ENCODE data around the gene OR11H6. TPM values are rescaled to one million over a fixed set of nuclear protein-coding genes. Genes with fewer than 3 reads are reported as not detected.
"Not testable (repeated sequence)": the region's sequence is repeated elsewhere in the genome, so short reads cannot be mapped to it uniquely, and the experiment has no call there.

The OR11H6 gene, protein sequence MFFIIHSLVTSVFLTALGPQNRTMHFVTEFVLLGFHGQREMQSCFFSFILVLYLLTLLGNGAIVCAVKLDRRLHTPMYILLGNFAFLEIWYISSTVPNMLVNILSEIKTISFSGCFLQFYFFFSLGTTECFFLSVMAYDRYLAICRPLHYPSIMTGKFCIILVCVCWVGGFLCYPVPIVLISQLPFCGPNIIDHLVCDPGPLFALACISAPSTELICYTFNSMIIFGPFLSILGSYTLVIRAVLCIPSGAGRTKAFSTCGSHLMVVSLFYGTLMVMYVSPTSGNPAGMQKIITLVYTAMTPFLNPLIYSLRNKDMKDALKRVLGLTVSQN
- polyA plus RNA-seq (2013, experiment 1 of 2): not detected
- not detected for polyA plus RNA-seq (2013, experiment 2 of 2)

DNA sequence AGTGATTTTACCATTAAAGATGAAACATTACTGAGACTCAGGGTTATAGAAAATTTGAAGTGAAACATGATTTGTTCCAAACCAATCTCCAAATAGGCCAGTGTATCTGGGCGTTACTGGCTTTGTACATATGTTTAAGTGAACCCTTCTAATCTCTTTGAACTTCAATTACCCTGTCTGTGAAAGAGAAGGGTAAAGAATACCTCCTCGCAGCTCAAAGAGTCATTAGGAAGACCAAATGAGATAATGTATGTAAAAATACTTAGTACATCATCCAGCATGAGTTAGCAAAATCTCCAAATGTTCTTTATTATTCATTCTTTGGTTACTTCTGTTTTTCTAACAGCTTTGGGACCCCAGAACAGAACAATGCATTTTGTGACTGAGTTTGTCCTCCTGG, at the start of gene OR11H6:
TSS of gene OR11H6 (plus strand) at position 301 of the 400 bp plus-strand sequence. CDS start at position 301, 0 bp downstream.
- Histone ChIP-seq H3K27ac (ENCODE audit: low read depth, low read length) (no peak within 1 kb of the TSS), H3K4me2 (ENCODE audit: low read length) (no peak within 1 kb of the TSS), H3K18ac (ENCODE audit: low read length) (no peak within 1 kb of the TSS), H4K8ac (ENCODE audit: low read depth, low read length) (no peak within 1 kb of the TSS), H3K9ac (ENCODE audit: low read length) (no peak within 1 kb of the TSS), H3K36me3 (ENCODE audit: control insufficient read depth, insufficient read depth, low read length) (no peaks in the 10 kb centered on the region), H2AK5ac (ENCODE audit: low read length) (no peak within 1 kb of the TSS), H3K23ac (ENCODE audit: low read length) (no peak within 1 kb of the TSS), H3K27me3 (ENCODE audit: insufficient read depth, low read length, poor library complexity) (no peaks in the 10 kb centered on the region), H3K4me1 (ENCODE audit: control insufficient read depth, low read depth, low read length) (no peaks in the 10 kb centered on the region), H3K79me1 (ENCODE audit: low read length) (no peaks in the 10 kb centered on the region), H2BK120ac (ENCODE audit: low read depth, low read length) (no peak within 1 kb of the TSS), H2BK5ac (ENCODE audit: low read length) (no peak within 1 kb of the TSS), H3K79me2 (ENCODE audit: control insufficient read depth, insufficient read depth, low read length) (no peaks in the 10 kb centered on the region), H3K56ac (ENCODE audit: low read length) (no peak within 1 kb of the TSS), H3K4ac (ENCODE audit: low read depth, low read length) (no peak within 1 kb of the TSS), H3K4me3 (ENCODE audit: low read length) (no peak within 1 kb of the TSS), H4K5ac (ENCODE audit: low read length) (no peak within 1 kb of the TSS), H2BK15ac (replicated peaks; ENCODE audit: low read depth) (no peak within 1 kb of the TSS)
- no CpG with 5 or more reads among the region's 2 CpGs for WGBS (ENCODE audit: extremely low coverage, insufficient coverage, low lambda C conversion rate)
- DNase-seq: no peak

- not testable (repeated sequence) for H3K4me1 ChIP-seq (ENCODE audit: control insufficient read depth, low read depth, low read length); H3K56ac ChIP-seq (ENCODE audit: low read length); H2BK120ac ChIP-seq (ENCODE audit: low read depth, low read length); H3K27me3 ChIP-seq (ENCODE audit: insufficient read depth, low read length, poor library complexity); H3K79me1 ChIP-seq (ENCODE audit: low read length); H3K4me2 ChIP-seq (ENCODE audit: low read length); H3K27ac ChIP-seq (ENCODE audit: low read depth, low read length); H3K79me2 ChIP-seq (ENCODE audit: control insufficient read depth, insufficient read depth, low read length); H3K4me3 ChIP-seq (ENCODE audit: low read length); H3K9ac ChIP-seq (ENCODE audit: low read length); H3K4ac ChIP-seq (ENCODE audit: low read depth, low read length); H3K18ac ChIP-seq (ENCODE audit: low read length); H2BK5ac ChIP-seq (ENCODE audit: low read length); DNase-seq; H4K8ac ChIP-seq (ENCODE audit: low read depth, low read length); H3K23ac ChIP-seq (ENCODE audit: low read length); H2BK15ac ChIP-seq (replicated peaks; ENCODE audit: low read depth); H3K36me3 ChIP-seq (ENCODE audit: control insufficient read depth, insufficient read depth, low read length); H2AK5ac ChIP-seq (ENCODE audit: low read length); H4K5ac ChIP-seq (ENCODE audit: low read length)
Observed at GRCh38 chr14:20174205-20174604, 49.3 kb upstream of the OR11H6 start.

- H2BK120ac ChIP-seq (ENCODE audit: low read depth, low read length): no peak overlapping the region
- no peaks in the 10 kb centered on the region for H3K79me2 ChIP-seq (ENCODE audit: control insufficient read depth, insufficient read depth, low read length)
- no peak overlapping the region for H3K56ac ChIP-seq (ENCODE audit: low read length)
- H4K5ac ChIP-seq (ENCODE audit: low read length): no peak overlapping the region
- no peak overlapping the region for H4K8ac ChIP-seq (ENCODE audit: low read depth, low read length)
- no peaks in the 10 kb centered on the region for H3K27me3 ChIP-seq (ENCODE audit: insufficient read depth, low read length, poor library complexity)
- WGBS (ENCODE audit: extremely low coverage, insufficient coverage, low lambda C conversion rate): no CpG with 5 or more reads among the region's 6 CpGs
- H3K9ac ChIP-seq (ENCODE audit: low read length): no peak overlapping the region
- no peaks in the 10 kb centered on the region for H3K79me1 ChIP-seq (ENCODE audit: low read length)
- no peak overlapping the region for H3K23ac ChIP-seq (ENCODE audit: low read length)
- no peaks in the 10 kb centered on the region for H3K4me1 ChIP-seq (ENCODE audit: control insufficient read depth, low read depth, low read length)
- no peak overlapping the region for H2AK5ac ChIP-seq (ENCODE audit: low read length)
- no peak overlapping the region for H2BK15ac ChIP-seq (replicated peaks; ENCODE audit: low read depth)
- H2BK5ac ChIP-seq (ENCODE audit: low read length): no peak overlapping the region
- H3K36me3 ChIP-seq (ENCODE audit: control insufficient read depth, insufficient read depth, low read length): no peaks in the 10 kb centered on the region
- DNase-seq: no peak
- H3K4ac ChIP-seq (ENCODE audit: low read depth, low read length): no peak overlapping the region
- no peak overlapping the region for H3K27ac ChIP-seq (ENCODE audit: low read depth, low read length)
- H3K4me3 ChIP-seq (ENCODE audit: low read length): no peak overlapping the region
- no peak overlapping the region for H3K18ac ChIP-seq (ENCODE audit: low read length)
- no peak overlapping the region for H3K4me2 ChIP-seq (ENCODE audit: low read length)
Observed at GRCh38 chr14:20176330-20176729, 47.2 kb upstream of the OR11H6 start.

DNA sequence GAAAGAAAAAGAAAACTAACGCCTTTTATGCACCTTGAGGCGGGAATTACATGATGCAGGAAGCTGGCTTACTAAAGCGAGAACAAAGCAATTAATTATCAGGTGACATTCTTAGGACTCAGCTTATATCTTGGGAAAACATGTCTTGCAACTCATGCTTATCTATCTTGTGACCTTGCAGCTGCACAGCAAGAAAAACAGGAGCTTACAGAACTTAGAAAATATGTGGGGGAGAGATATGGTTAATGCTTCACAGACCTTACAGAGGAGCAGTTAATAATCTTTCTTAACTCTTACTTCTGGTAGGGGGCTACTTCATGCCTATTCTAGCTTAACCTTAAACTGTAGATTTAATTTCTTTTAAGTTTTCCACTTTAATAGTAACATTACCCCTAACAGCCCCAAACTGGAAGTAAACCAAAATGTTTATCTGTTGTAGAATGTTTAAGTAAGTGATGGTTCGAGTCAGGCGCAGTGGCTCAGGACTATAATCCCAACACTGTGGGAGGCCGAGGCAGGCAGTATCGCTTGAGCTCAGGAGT, 46.0 kb upstream of the OR11H6 start:
- H3K9ac ChIP-seq (ENCODE audit: low read length): no peak overlapping the region
- H3K56ac ChIP-seq (ENCODE audit: low read length): no peak overlapping the region
- no peak overlapping the region for H2BK120ac ChIP-seq (ENCODE audit: low read depth, low read length)
- no peak for DNase-seq
- H3K23ac ChIP-seq (ENCODE audit: low read length): no peak overlapping the region
- H3K27ac ChIP-seq (ENCODE audit: low read depth, low read length): no peak overlapping the region
- H3K4me1 ChIP-seq (ENCODE audit: control insufficient read depth, low read depth, low read length): no peaks in the 10 kb centered on the region
- H3K18ac ChIP-seq (ENCODE audit: low read length): no peak overlapping the region
- H3K4me2 ChIP-seq (ENCODE audit: low read length): no peak overlapping the region
- H3K36me3 ChIP-seq (ENCODE audit: control insufficient read depth, insufficient read depth, low read length): no peaks in the 10 kb centered on the region
- H2BK15ac ChIP-seq (replicated peaks; ENCODE audit: low read depth): no peak overlapping the region
- H3K79me2 ChIP-seq (ENCODE audit: control insufficient read depth, insufficient read depth, low read length): no peaks in the 10 kb centered on the region
- H3K4me3 ChIP-seq (ENCODE audit: low read length): no peak overlapping the region
- no peak overlapping the region for H2AK5ac ChIP-seq (ENCODE audit: low read length)
- H4K8ac ChIP-seq (ENCODE audit: low read depth, low read length): no peak overlapping the region
- no CpG with 5 or more reads among the region's 7 CpGs for WGBS (ENCODE audit: extremely low coverage, insufficient coverage, low lambda C conversion rate)
- H3K4ac ChIP-seq (ENCODE audit: low read depth, low read length): no peak overlapping the region
- no peak overlapping the region for H4K5ac ChIP-seq (ENCODE audit: low read length)
- no peaks in the 10 kb centered on the region for H3K27me3 ChIP-seq (ENCODE audit: insufficient read depth, low read length, poor library complexity)
- H3K79me1 ChIP-seq (ENCODE audit: low read length): no peaks in the 10 kb centered on the region
- no peak overlapping the region for H2BK5ac ChIP-seq (ENCODE audit: low read length)

- no peak overlapping the region for H4K5ac ChIP-seq (ENCODE audit: low read length)
- H4K8ac ChIP-seq (ENCODE audit: low read depth, low read length): no peak overlapping the region
- no peak overlapping the region for H3K4me2 ChIP-seq (ENCODE audit: low read length)
- no peak overlapping the region for H3K18ac ChIP-seq (ENCODE audit: low read length)
- H3K9ac ChIP-seq (ENCODE audit: low read length): no peak overlapping the region
- H3K79me2 ChIP-seq (ENCODE audit: control insufficient read depth, insufficient read depth, low read length): no peaks in the 10 kb centered on the region
- no peaks in the 10 kb centered on the region for H3K4me1 ChIP-seq (ENCODE audit: control insufficient read depth, low read depth, low read length)
- no peak overlapping the region for H3K27ac ChIP-seq (ENCODE audit: low read depth, low read length)
- H2AK5ac ChIP-seq (ENCODE audit: low read length): no peak overlapping the region
- no peak overlapping the region for H2BK5ac ChIP-seq (ENCODE audit: low read length)
- H2BK15ac ChIP-seq (replicated peaks; ENCODE audit: low read depth): no peak overlapping the region
- no peak overlapping the region for H3K56ac ChIP-seq (ENCODE audit: low read length)
- H3K79me1 ChIP-seq (ENCODE audit: low read length): no peaks in the 10 kb centered on the region
- no CpG with 5 or more reads among the region's 5 CpGs for WGBS (ENCODE audit: extremely low coverage, insufficient coverage, low lambda C conversion rate)
- DNase-seq: no peak
- H3K4me3 ChIP-seq (ENCODE audit: low read length): no peak overlapping the region
- no peak overlapping the region for H3K23ac ChIP-seq (ENCODE audit: low read length)
- no peaks in the 10 kb centered on the region for H3K36me3 ChIP-seq (ENCODE audit: control insufficient read depth, insufficient read depth, low read length)
- no peak overlapping the region for H2BK120ac ChIP-seq (ENCODE audit: low read depth, low read length)
- no peak overlapping the region for H3K4ac ChIP-seq (ENCODE audit: low read depth, low read length)
- no peaks in the 10 kb centered on the region for H3K27me3 ChIP-seq (ENCODE audit: insufficient read depth, low read length, poor library complexity)
Observed at GRCh38 chr14:20179218-20179617, 44.3 kb upstream of the OR11H6 start.

DNA sequence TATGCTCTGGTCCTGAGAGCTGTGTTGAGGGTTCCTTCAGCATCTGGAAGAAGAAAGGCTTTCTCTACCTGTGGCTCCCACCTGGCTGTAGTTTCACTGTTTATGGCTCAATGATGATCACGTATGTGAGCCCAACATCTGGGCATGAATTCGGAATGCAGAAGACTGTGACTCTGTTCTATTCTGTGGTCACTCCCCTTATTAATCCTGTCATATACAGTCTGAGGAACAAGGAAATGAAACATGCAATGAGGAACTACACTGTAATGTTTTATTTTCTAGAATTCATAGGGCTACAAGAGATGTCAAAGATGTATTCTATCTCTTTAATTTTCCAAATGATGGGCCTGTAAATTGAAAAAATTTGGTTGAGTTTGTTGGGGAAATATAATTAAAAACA, 43.6 kb upstream of the OR11H6 start:
- H3K9ac ChIP-seq (ENCODE audit: low read length): no peak overlapping the region
- H2AK5ac ChIP-seq (ENCODE audit: low read length): no peak overlapping the region
- no peak overlapping the region for H4K5ac ChIP-seq (ENCODE audit: low read length)
- no peak overlapping the region for H3K18ac ChIP-seq (ENCODE audit: low read length)
- H2BK15ac ChIP-seq (replicated peaks; ENCODE audit: low read depth): no peak overlapping the region
- H3K56ac ChIP-seq (ENCODE audit: low read length): no peak overlapping the region
- no peak overlapping the region for H3K4me3 ChIP-seq (ENCODE audit: low read length)
- H3K36me3 ChIP-seq (ENCODE audit: control insufficient read depth, insufficient read depth, low read length): no peaks in the 10 kb centered on the region
- H2BK120ac ChIP-seq (ENCODE audit: low read depth, low read length): no peak overlapping the region
- H4K8ac ChIP-seq (ENCODE audit: low read depth, low read length): no peak overlapping the region
- no CpG with 5 or more reads among the region's 2 CpGs for WGBS (ENCODE audit: extremely low coverage, insufficient coverage, low lambda C conversion rate)
- H3K4me1 ChIP-seq (ENCODE audit: control insufficient read depth, low read depth, low read length): no peaks in the 10 kb centered on the region
- H3K27ac ChIP-seq (ENCODE audit: low read depth, low read length): no peak overlapping the region
- H3K79me1 ChIP-seq (ENCODE audit: low read length): no peaks in the 10 kb centered on the region
- no peaks in the 10 kb centered on the region for H3K79me2 ChIP-seq (ENCODE audit: control insufficient read depth, insufficient read depth, low read length)
- H3K4me2 ChIP-seq (ENCODE audit: low read length): no peak overlapping the region
- H2BK5ac ChIP-seq (ENCODE audit: low read length): no peak overlapping the region
- no peak overlapping the region for H3K23ac ChIP-seq (ENCODE audit: low read length)
- no peak overlapping the region for H3K4ac ChIP-seq (ENCODE audit: low read depth, low read length)
- DNase-seq: no peak
- no peaks in the 10 kb centered on the region for H3K27me3 ChIP-seq (ENCODE audit: insufficient read depth, low read length, poor library complexity)

Measured in mesendoderm (in vitro differentiated cells).